ENCODE results near the gene TMEM253.

TMEM253 gene

GRCh38 chr14:21106176-21106497 lies 5.3 kb downstream of the TMEM253 start:
- FAIRE-seq = no peak

- FAIRE-seq = no peak
Measured at GRCh38 chr14:21106498-21107282, 5.8 kb downstream of the TMEM253 start.

- no peak for FAIRE-seq
Measured at GRCh38 chr14:21107283-21107800, 6.5 kb downstream of the TMEM253 start.

- no peak for FAIRE-seq
Measured at GRCh38 chr14:21108791-21109190, 7.9 kb downstream of the TMEM253 start.

- FAIRE-seq = no peak
Measured at GRCh38 chr14:21109377-21110138, 8.7 kb downstream of the TMEM253 start.

- no peak for FAIRE-seq
Measured at GRCh38 chr14:21112255-21112654, 11.4 kb downstream of the TMEM253 start.

GRCh38 chr14:21113369-21113768 lies 12.5 kb downstream of the TMEM253 start:
- no peak for FAIRE-seq

GRCh38 chr14:21118933-21119332 lies 18.1 kb downstream of the TMEM253 start:
- no peak for FAIRE-seq

GRCh38 chr14:21120686-21121085 lies 19.8 kb downstream of the TMEM253 start:
- no peak for FAIRE-seq

GRCh38 chr14:21121122-21121521 lies 20.3 kb downstream of the TMEM253 start:
- FAIRE-seq = no peak

GRCh38 chr14:21123429-21123828 lies 22.6 kb downstream of the TMEM253 start:
- no peak for FAIRE-seq

GRCh38 chr14:21133901-21134300 lies 33.0 kb downstream of the TMEM253 start:
- no peak for FAIRE-seq

GRCh38 chr14:21136024-21136423 lies 35.2 kb downstream of the TMEM253 start:
- FAIRE-seq = peak; percentile 47

GRCh38 chr14:21142357-21142756 lies 41.5 kb downstream of the TMEM253 start:
- no peak for FAIRE-seq

- no peak for FAIRE-seq
Measured at GRCh38 chr14:21145437-21145836, 44.6 kb downstream of the TMEM253 start.

GRCh38 chr14:21149641-21150367 lies 48.9 kb downstream of the TMEM253 start:
- FAIRE-seq = no peak

Data from islet of Langerhans (tissue), 1 donor.